Prostate gland (tissue), 2 donors: ENCODE results near the gene ERMAP. TPM values are rescaled to one million over a fixed set of nuclear protein-coding genes. Genes with fewer than 3 reads are reported as not detected.
"Not testable (repeated sequence)": the region's sequence is repeated elsewhere in the genome, so short reads cannot be mapped to it uniquely, and the experiment has no call there.

Experiments used
- DNase-seq: peaks from one replicate; pipeline ENCODE4 v3.0.0-alpha.2; 2019; ENCODE audit warnings: low spot score
- H3K27ac ChIP-seq, 2 donors: fragments of 200-600 bp; sonication (generic); 2 replicates each; pipeline ENCODE4 v1.5.1; 2017 to 2019
- H3K27me3 ChIP-seq: fragments of 200-600 bp; sonication (generic); replicated peaks from 2 replicates; pipeline ENCODE4 v1.5.1; 2019; ENCODE audit not compliant: insufficient read depth
- H3K36me3 ChIP-seq, 2 donors: fragments of 200-600 bp; sonication (generic); 1 replicate in 1 of 2; 2 replicates in 1 of 2; pipeline versions ENCODE4 v1.5.1 to v1.8.1; 2017 to 2019
- H3K4me1 ChIP-seq: fragments of 200-600 bp; sonication (generic); replicated peaks from 2 replicates; pipeline ENCODE4 v1.5.1; 2019
- H3K4me3 ChIP-seq, 2 donors: fragments of 200-600 bp; sonication (generic); 2 replicates each; pipeline ENCODE4 v1.5.1; 2017 to 2019
- H3K9me3 ChIP-seq: fragments of 200-600 bp; sonication (generic); 2 replicates; pipeline ENCODE4 v1.5.1; 2017
- POLR2A ChIP-seq: fragments of 450-650 bp; IDR thresholded peaks from one replicate; pipeline ENCODE4 v1.6.1; 2016; ENCODE audit warnings: antibody characterized with exemption, mild to moderate bottlenecking
- POLR2AphosphoS5 ChIP-seq: sonication (generic); formaldehyde crosslinking; IDR thresholded peaks from one replicate; pipeline ENCODE4 v1.6.1; 2017; ENCODE audit warnings: antibody characterized with exemption
- WGBS: methylation state at CpG from one replicate; pipeline ENCODE4 v1.1.5; 2018; 5-methylcytosine and 5-hydroxymethylcytosine counted together
- intact Hi-C: fragments of 100-400 bp; cut with DNase I; formaldehyde crosslinking; loops from one replicate; pipeline ENCODE4 v1.14.2; 2022
- total RNA-seq, 2 donors: library from RNA; depleted of rRNA; stranded (reverse); fragments of >200 nt; gene quantifications; one replicate each; pipeline ENCODE4 v1.1.0, GENCODE V29; 2016
- TF ChIP-seq, protein P1 (sequence below), 4 experiments: fragments of 200-600 bp in 2 of 4; fragments of 450-650 bp in 2 of 4; sonication (generic) in 2 of 4; IDR thresholded peaks; 1 replicate in 3 of 4; 2 replicates in 1 of 4; pipeline ENCODE4 v1.5.1; 2016 to 2019; ENCODE audit warnings: antibody characterized with exemption in 4 of 4, mild to moderate bottlenecking in 2 of 4, moderate library complexity in 2 of 4

Gene ERMAP
- total RNA-seq, 2 donors from 2014 or later: 14.3 to 15.5 TPM

- Histone ChIP-seq H3K36me3 (no peaks in the 10 kb centered on the region), H3K27ac (no peak overlapping the region), H3K4me1 (no peaks in the 10 kb centered on the region), H3K9me3 (no peaks in the 10 kb centered on the region), H3K27me3 (no peaks in the 10 kb centered on the region), H3K4me3 (no peak overlapping the region)
- 76% methylated on average over 4 of the region's 4 CpGs for WGBS
- DNase-seq: no peak
- TF ChIP-seq, protein P1, sequence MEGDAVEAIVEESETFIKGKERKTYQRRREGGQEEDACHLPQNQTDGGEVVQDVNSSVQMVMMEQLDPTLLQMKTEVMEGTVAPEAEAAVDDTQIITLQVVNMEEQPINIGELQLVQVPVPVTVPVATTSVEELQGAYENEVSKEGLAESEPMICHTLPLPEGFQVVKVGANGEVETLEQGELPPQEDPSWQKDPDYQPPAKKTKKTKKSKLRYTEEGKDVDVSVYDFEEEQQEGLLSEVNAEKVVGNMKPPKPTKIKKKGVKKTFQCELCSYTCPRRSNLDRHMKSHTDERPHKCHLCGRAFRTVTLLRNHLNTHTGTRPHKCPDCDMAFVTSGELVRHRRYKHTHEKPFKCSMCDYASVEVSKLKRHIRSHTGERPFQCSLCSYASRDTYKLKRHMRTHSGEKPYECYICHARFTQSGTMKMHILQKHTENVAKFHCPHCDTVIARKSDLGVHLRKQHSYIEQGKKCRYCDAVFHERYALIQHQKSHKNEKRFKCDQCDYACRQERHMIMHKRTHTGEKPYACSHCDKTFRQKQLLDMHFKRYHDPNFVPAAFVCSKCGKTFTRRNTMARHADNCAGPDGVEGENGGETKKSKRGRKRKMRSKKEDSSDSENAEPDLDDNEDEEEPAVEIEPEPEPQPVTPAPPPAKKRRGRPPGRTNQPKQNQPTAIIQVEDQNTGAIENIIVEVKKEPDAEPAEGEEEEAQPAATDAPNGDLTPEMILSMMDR (IDR thresholded peaks at IDR 0.05): no peak
- TF ChIP-seq POLR2A (no peak), POLR2AphosphoS5 (no peak)
- intact Hi-C loops: no loop called here
Measured at GRCh38 chr1:42860339-42861013, 43.6 kb downstream of the ERMAP start.

GRCh38 chr1:42861014-42861399, 44.1 kb downstream of the ERMAP start:
- intact Hi-C loops: no loop called here
- H3K9me3 ChIP-seq: no peaks in the 10 kb centered on the region
- H3K4me1 ChIP-seq: no peaks in the 10 kb centered on the region
- H3K27ac ChIP-seq: no peak overlapping the region
- TF ChIP-seq POLR2A (no peak), POLR2AphosphoS5 (no peak)
- TF ChIP-seq, protein P1 (IDR thresholded peaks at IDR 0.05): no peak
- DNase-seq: no peak
- H3K4me3 ChIP-seq: no peak overlapping the region
- H3K27me3 ChIP-seq: no peaks in the 10 kb centered on the region
- H3K36me3 ChIP-seq: no peaks in the 10 kb centered on the region

GRCh38 chr1:42866549-42866948, 49.6 kb downstream of the ERMAP start:
- H3K27me3 ChIP-seq: no peaks in the 10 kb centered on the region
- intact Hi-C loops: no loop called here
- TF ChIP-seq, protein P1 (IDR thresholded peaks at IDR 0.05): no peak
- TF ChIP-seq POLR2A: no peak
- TF ChIP-seq POLR2AphosphoS5: no peak

GRCh38 chr1:42868466-42868865, 51.5 kb downstream of the ERMAP start:
- H3K27ac ChIP-seq, H3K27me3 ChIP-seq, H3K36me3 ChIP-seq, H3K9me3 ChIP-seq, intact Hi-C loops, DNase-seq, H3K4me1 ChIP-seq, H3K4me3 ChIP-seq: not testable (repeated sequence)
- 98% methylated on average over 4 of the region's 4 CpGs for WGBS

More at GRCh38 chr1:42866549-42866948, 49.6 kb downstream of the ERMAP start:
- Histone ChIP-seq H3K27ac (no peak overlapping the region), H3K4me1 (no peaks in the 10 kb centered on the region), H3K4me3 (no peak overlapping the region), H3K9me3 (no peaks in the 10 kb centered on the region), H3K36me3 (no peaks in the 10 kb centered on the region)
- no peak for DNase-seq
- 89% methylated on average over 5 of the region's 5 CpGs for WGBS

DNA sequence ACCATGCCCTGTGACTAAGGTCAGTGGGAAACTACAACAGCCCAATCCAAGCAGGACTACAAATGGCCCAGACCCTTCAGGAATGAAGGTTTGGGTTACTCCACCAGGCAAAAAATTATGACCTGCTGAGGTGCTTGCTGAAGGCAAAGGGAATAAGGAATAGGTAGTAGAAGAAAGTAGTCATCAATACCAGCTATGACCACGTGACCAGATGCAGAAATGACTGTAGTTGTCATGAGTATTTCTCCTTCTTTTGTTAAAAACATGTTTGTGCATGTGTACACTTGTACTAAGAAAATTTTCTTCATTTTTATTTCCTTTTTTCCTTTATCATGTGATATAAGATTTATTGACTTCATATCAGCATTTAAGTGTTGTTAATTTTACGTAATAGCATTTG, 52.3 kb downstream of the ERMAP start:
- H3K4me1 ChIP-seq, H3K27ac ChIP-seq, H3K9me3 ChIP-seq, H3K4me3 ChIP-seq, H3K27me3 ChIP-seq, intact Hi-C loops, DNase-seq, H3K36me3 ChIP-seq: not testable (repeated sequence)
- 68% methylated on average over 2 of the region's 2 CpGs for WGBS

- intact Hi-C loops: not testable (repeated sequence)
Measured at GRCh38 chr1:42869751-42870150, 52.8 kb downstream of the ERMAP start.

GRCh38 chr1:42873108-42873507, 56.2 kb downstream of the ERMAP start:
- H3K4me3 ChIP-seq, H3K9me3 ChIP-seq, H3K27me3 ChIP-seq, intact Hi-C loops, H3K4me1 ChIP-seq, H3K27ac ChIP-seq, H3K36me3 ChIP-seq, DNase-seq: not testable (repeated sequence)

More at GRCh38 chr1:42869751-42870150, 52.8 kb downstream of the ERMAP start:
- DNase-seq, H3K4me1 ChIP-seq, H3K4me3 ChIP-seq, H3K36me3 ChIP-seq, H3K9me3 ChIP-seq, H3K27ac ChIP-seq, H3K27me3 ChIP-seq: not testable (repeated sequence)
- 78% methylated on average over 2 of the region's 2 CpGs for WGBS
